ENCODE measurements around the gene CHD2.

The CHD2 gene

DNA sequence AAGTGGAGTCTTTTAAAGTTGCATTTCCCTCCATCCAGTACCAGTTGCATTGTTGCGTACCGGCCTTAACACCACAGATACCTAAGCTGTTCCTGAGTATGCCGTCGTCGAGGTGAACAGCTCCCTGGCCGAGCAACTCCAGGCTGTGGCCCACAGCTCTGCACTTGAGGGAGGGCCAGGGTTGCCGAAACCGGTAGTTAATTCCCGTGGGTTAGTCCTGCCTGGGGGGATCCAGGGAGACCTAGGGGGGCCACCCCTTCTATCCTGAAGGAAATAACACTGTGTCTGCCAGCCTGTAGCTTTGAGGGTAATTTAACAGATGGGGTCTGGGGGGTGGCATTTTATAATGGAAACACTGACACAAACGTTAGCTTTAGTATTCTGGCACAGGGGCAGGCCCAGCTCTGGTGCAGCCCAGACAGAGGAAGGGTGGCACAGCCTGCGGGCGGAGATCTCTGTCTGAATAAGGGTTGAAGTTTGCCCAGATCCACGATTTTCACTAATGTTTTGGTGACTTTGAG, 128.0 kb downstream of the CHD2 start:
- H3K9ac ChIP-seq = peak overlapping the region; percentile 37; the same call in 1 of the 2 replicates
- H2AFZ ChIP-seq (ENCODE audit: low read depth) = no peak overlapping the region
- H3K79me2 ChIP-seq (ENCODE audit: insufficient read depth, low read depth) = no peaks in the 10 kb centered on the region
- peaks cover 61% of the 10 kb centered on the region for H3K4me1 ChIP-seq (ENCODE audit: low read depth, poor library complexity, severe bottlenecking)
- no peaks in the 10 kb centered on the region for H3K27me3 ChIP-seq (ENCODE audit: insufficient read depth, low read depth)
- H3K27ac ChIP-seq = peak overlapping the region; percentile 80
- no peak overlapping the region for H3K4me3 ChIP-seq (IDR thresholded peaks at IDR 0.05; ENCODE audit: insufficient read depth, low read depth, low read length)
- peak overlapping the region; percentile 79 for H3K4me2 ChIP-seq
- no peak for TF ChIP-seq CTCF (conservative IDR thresholded peaks at IDR 0.05; ENCODE audit: low read depth, low read length)
- peaks cover 13% of the 10 kb centered on the region for H3K36me3 ChIP-seq (ENCODE audit: insufficient read depth)
- H4K20me1 ChIP-seq (ENCODE audit: insufficient read depth) = no peaks in the 10 kb centered on the region

DNA sequence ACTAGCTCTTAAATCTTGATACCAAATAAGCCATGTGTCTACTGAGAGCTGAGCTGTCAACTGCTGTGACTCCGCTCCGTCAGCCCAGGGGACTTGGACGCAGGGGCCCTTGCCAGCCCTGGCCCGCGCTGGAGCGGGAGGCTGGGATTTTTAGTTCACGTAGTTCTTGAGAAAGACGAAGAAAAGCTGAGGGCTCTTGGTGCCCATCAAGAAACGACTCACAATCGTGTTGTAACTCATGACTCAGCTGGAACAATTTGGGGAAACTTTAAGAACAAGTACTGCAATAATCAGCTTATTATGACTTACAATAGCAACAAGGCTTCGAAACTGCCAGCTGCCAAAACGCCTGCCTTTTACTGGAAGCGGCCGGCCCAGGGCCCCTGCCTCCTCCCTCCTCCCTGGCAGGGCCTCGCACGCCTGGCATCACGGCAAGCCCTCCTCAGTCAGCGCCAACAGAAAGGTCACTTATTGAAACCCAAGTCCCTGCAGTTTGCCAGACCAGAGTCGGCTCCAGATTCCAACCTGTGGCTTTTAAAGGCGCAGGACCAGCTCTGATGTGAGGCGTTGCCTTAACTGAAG, 128.6 kb downstream of the CHD2 start:
- peaks cover 13% of the 10 kb centered on the region; the same call in 1 of the 2 replicates for H3K36me3 ChIP-seq (ENCODE audit: insufficient read depth)
- H3K9ac ChIP-seq = peak overlapping the region; percentile 37; the same call in 1 of the 2 replicates
- TF ChIP-seq CTCF (conservative IDR thresholded peaks at IDR 0.05; ENCODE audit: low read depth, low read length) = no peak
- no peak overlapping the region; the same call in 1 of the 2 replicates for H2AFZ ChIP-seq (ENCODE audit: low read depth)
- peak overlapping the region; percentile 79 for H3K4me2 ChIP-seq
- H3K27me3 ChIP-seq (ENCODE audit: insufficient read depth, low read depth) = no peaks in the 10 kb centered on the region
- H3K4me3 ChIP-seq (IDR thresholded peaks at IDR 0.05; ENCODE audit: insufficient read depth, low read depth, low read length) = no peak overlapping the region
- H3K79me2 ChIP-seq (ENCODE audit: insufficient read depth, low read depth) = no peaks in the 10 kb centered on the region
- H4K20me1 ChIP-seq (ENCODE audit: insufficient read depth) = no peaks in the 10 kb centered on the region
- H3K27ac ChIP-seq = peak overlapping the region; percentile 80
- H3K4me1 ChIP-seq (ENCODE audit: low read depth, poor library complexity, severe bottlenecking) = peaks cover 61% of the 10 kb centered on the region

- H4K20me1 ChIP-seq (ENCODE audit: insufficient read depth) = no peaks in the 10 kb centered on the region
- H3K27me3 ChIP-seq (ENCODE audit: insufficient read depth, low read depth) = no peaks in the 10 kb centered on the region
- peak overlapping the region; percentile 79; the same call in 1 of the 2 replicates for H3K4me2 ChIP-seq
- no peak overlapping the region for H3K4me3 ChIP-seq (IDR thresholded peaks at IDR 0.05; ENCODE audit: insufficient read depth, low read depth, low read length)
- TF ChIP-seq CTCF (conservative IDR thresholded peaks at IDR 0.05; ENCODE audit: low read depth, low read length) = no peak
- no peak overlapping the region; the same call in 1 of the 2 replicates for H2AFZ ChIP-seq (ENCODE audit: low read depth)
- H3K9ac ChIP-seq = no peak overlapping the region; the same call in 1 of the 2 replicates
- H3K36me3 ChIP-seq (ENCODE audit: insufficient read depth) = peaks cover 11% of the 10 kb centered on the region; the same call in 1 of the 2 replicates
- H3K4me1 ChIP-seq (ENCODE audit: low read depth, poor library complexity, severe bottlenecking) = peaks cover 61% of the 10 kb centered on the region
- peak overlapping the region; percentile 80; the same call in 1 of the 2 replicates for H3K27ac ChIP-seq
- H3K79me2 ChIP-seq (ENCODE audit: insufficient read depth, low read depth) = no peaks in the 10 kb centered on the region
Observed at GRCh38 chr15:93029214-93029835, 129.2 kb downstream of the CHD2 start.

GRCh38 chr15:93029836-93030429, 129.8 kb downstream of the CHD2 start:
- Histone ChIP-seq H4K20me1 (ENCODE audit: insufficient read depth) (no peaks in the 10 kb centered on the region), H3K36me3 (ENCODE audit: insufficient read depth) (peaks cover 5% of the 10 kb centered on the region; the same call in 1 of the 2 replicates), H3K79me2 (ENCODE audit: insufficient read depth, low read depth) (no peaks in the 10 kb centered on the region), H3K4me1 (ENCODE audit: low read depth, poor library complexity, severe bottlenecking) (peaks cover 60% of the 10 kb centered on the region), H3K27ac (no peak overlapping the region), H3K9ac (no peak overlapping the region), H3K4me3 (IDR thresholded peaks at IDR 0.05; ENCODE audit: insufficient read depth, low read depth, low read length) (no peak overlapping the region), H2AFZ (ENCODE audit: low read depth) (no peak overlapping the region), H3K4me2 (no peak overlapping the region), H3K27me3 (ENCODE audit: insufficient read depth, low read depth) (no peaks in the 10 kb centered on the region)
- TF ChIP-seq CTCF (conservative IDR thresholded peaks at IDR 0.05; ENCODE audit: low read depth, low read length) = no peak
